Activated naive CD8-positive, alpha-beta T cell treated with anti-CD3 and anti-CD28 coated beads, Interleukin-2, amount 50 U/mL, for 16 hours (primary cell): ENCODE measurements around the gene GRAMD4.

Experiments
- DNase-seq: peaks from one replicate; pipeline ENCODE4 v3.0.0-alpha.2; 2020; ENCODE audit warnings: low read depth, low spot score

Gene GRAMD4

GRCh38 chr22:46655861-46656608 lies 35.8 kb downstream of the GRAMD4 start:
- no peak for DNase-seq

- no peak for DNase-seq
These were observed 36.9 kb downstream of the GRAMD4 start for GRCh38 chr22:46656856-46657654.

- DNase-seq = no peak
These were observed 37.4 kb downstream of the GRAMD4 start for GRCh38 chr22:46657655-46657953.

GRCh38 chr22:46657996-46658947 lies 38.1 kb downstream of the GRAMD4 start:
- no peak for DNase-seq

- DNase-seq = no peak
These were observed 39.0 kb downstream of the GRAMD4 start for GRCh38 chr22:46659059-46659790.

- DNase-seq = no peak
These were observed 39.6 kb downstream of the GRAMD4 start for GRCh38 chr22:46659791-46660186.

- DNase-seq = no peak
These were observed 40.5 kb downstream of the GRAMD4 start for GRCh38 chr22:46660604-46661201.

- no peak for DNase-seq
These were observed 41.1 kb downstream of the GRAMD4 start for GRCh38 chr22:46661221-46661851.

- DNase-seq = no peak
These were observed 42.0 kb downstream of the GRAMD4 start for GRCh38 chr22:46662226-46662625.

GRCh38 chr22:46663001-46663400 lies 42.8 kb downstream of the GRAMD4 start:
- DNase-seq = no peak

- no peak for DNase-seq
These were observed 43.4 kb downstream of the GRAMD4 start for GRCh38 chr22:46663436-46664100.

GRCh38 chr22:46664301-46664855 lies 44.2 kb downstream of the GRAMD4 start:
- no peak for DNase-seq

- DNase-seq = no peak
These were observed 45.0 kb downstream of the GRAMD4 start for GRCh38 chr22:46665151-46665695.

GRCh38 chr22:46665751-46666280 lies 45.6 kb downstream of the GRAMD4 start:
- DNase-seq = no peak

- no peak for DNase-seq
These were observed 46.5 kb downstream of the GRAMD4 start for GRCh38 chr22:46666577-46667244.

GRCh38 chr22:46667245-46667623 lies 47.0 kb downstream of the GRAMD4 start:
- DNase-seq = no peak

- no peak for DNase-seq
These were observed 47.9 kb downstream of the GRAMD4 start for GRCh38 chr22:46668116-46668515.

- DNase-seq = no peak
These were observed 49.0 kb downstream of the GRAMD4 start for GRCh38 chr22:46669201-46669600.
